ENCODE results near the gene COL27A1. TPM values are rescaled to one million over a fixed set of nuclear protein-coding genes. Genes with fewer than 3 reads are reported as not detected.

Gene COL27A1
- total and polyA plus RNA-seq, 5 donors from 2014 or later: 0.30 TPM; not detected in 4

DNA sequence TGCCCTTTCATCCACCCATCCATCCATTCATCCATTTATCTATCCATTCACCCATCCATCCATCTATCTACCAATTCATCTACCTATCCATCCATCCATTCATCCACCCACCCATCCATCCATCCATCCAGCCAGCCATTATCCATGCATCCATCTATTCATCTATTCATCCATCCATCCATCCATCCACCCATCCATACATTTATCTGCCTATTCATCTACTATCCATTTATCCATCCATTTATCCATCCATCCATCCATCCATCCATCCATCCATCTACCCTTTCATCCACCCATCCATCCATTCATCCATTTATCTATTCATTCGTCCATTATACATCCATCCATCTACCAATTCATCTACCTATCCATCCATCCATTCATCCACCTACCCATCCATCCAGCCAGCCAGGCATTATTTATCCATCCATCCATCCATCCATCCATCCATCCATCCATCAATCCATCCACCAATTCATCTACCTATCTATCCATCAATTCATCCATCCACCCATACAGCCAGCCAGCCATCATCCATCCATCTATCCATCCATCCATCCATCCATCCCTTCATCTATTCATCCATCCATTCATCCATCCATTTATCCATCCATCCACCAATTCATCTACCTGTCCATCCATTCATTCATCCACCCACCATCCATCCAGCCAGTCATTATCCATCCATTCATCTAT, 10.2 kb downstream of the COL27A1 start:
- Mint-ChIP-seq H3K27ac (no peak overlapping the region), H3K9me3 (no peaks in the 10 kb centered on the region), H3K4me3 (no peak overlapping the region), H3K4me1 (no peaks in the 10 kb centered on the region), H3K36me3 (no peaks in the 10 kb centered on the region), H3K27me3 (peaks cover 9% of the 10 kb centered on the region)
- H3K27ac ChIP-seq (ENCODE audit: insufficient read depth, low read length, poor library complexity, severe bottlenecking): no peak overlapping the region
- H3K4me1 ChIP-seq (ENCODE audit: control insufficient read depth, insufficient read depth, low read length, poor library complexity, severe bottlenecking): no peaks in the 10 kb centered on the region
- no peaks in the 10 kb centered on the region for H3K36me3 ChIP-seq (ENCODE audit: control insufficient read depth, insufficient read depth, low read length)
- no peaks in the 10 kb centered on the region for H3K27me3 ChIP-seq (ENCODE audit: control insufficient read depth, insufficient read depth, low read length)
- no peak overlapping the region for H3K4me3 ChIP-seq (ENCODE audit: low read depth, low read length)
- DNase-seq (no peak), ATAC-seq (ENCODE audit: low read depth in 2 of 2) (no peak)
- H3K9me3 ChIP-seq (ENCODE audit: control insufficient read depth in 2 of 2, low read length in 2 of 2): no peaks in the 10 kb centered on the region

- Mint-ChIP-seq H3K4me3 (no peak overlapping the region), H3K4me1 (no peaks in the 10 kb centered on the region)
- ATAC-seq (ENCODE audit: low read depth in 2 of 2): no peak
Observed at GRCh38 chr9:114166103-114166470, 10.8 kb downstream of the COL27A1 start.

GRCh38 chr9:114166614-114167572, 11.6 kb downstream of the COL27A1 start:
- no peaks in the 10 kb centered on the region for H3K9me3 ChIP-seq (ENCODE audit: control insufficient read depth in 2 of 2, low read length in 2 of 2)
- no peak for DNase-seq
- H3K4me3 Mint-ChIP-seq: no peak overlapping the region
- H3K36me3 ChIP-seq (ENCODE audit: control insufficient read depth, insufficient read depth, low read length): no peaks in the 10 kb centered on the region
- ATAC-seq (ENCODE audit: low read depth in 2 of 2): no peak
- H3K36me3 Mint-ChIP-seq: no peaks in the 10 kb centered on the region
- peaks cover 5% of the 10 kb centered on the region for H3K27me3 Mint-ChIP-seq
- H3K27ac Mint-ChIP-seq: no peak overlapping the region
- H3K9me3 Mint-ChIP-seq: no peaks in the 10 kb centered on the region
- H3K27me3 ChIP-seq (ENCODE audit: control insufficient read depth, insufficient read depth, low read length): no peaks in the 10 kb centered on the region
- no peak overlapping the region for H3K4me3 ChIP-seq (ENCODE audit: low read depth, low read length)
- H3K4me1 ChIP-seq (ENCODE audit: control insufficient read depth, insufficient read depth, low read length, poor library complexity, severe bottlenecking): no peaks in the 10 kb centered on the region
- no peaks in the 10 kb centered on the region for H3K4me1 Mint-ChIP-seq
- H3K27ac ChIP-seq (ENCODE audit: insufficient read depth, low read length, poor library complexity, severe bottlenecking): no peak overlapping the region

More at GRCh38 chr9:114166103-114166470, 10.8 kb downstream of the COL27A1 start:
- Histone ChIP-seq H3K4me1 (ENCODE audit: control insufficient read depth, insufficient read depth, low read length, poor library complexity, severe bottlenecking) (no peaks in the 10 kb centered on the region), H3K36me3 (ENCODE audit: control insufficient read depth, insufficient read depth, low read length) (no peaks in the 10 kb centered on the region), H3K9me3 (ENCODE audit: control insufficient read depth in 2 of 2, low read length in 2 of 2) (no peaks in the 10 kb centered on the region), H3K27me3 (ENCODE audit: control insufficient read depth, insufficient read depth, low read length) (no peaks in the 10 kb centered on the region), H3K4me3 (ENCODE audit: low read depth, low read length) (no peak overlapping the region), H3K27ac (ENCODE audit: insufficient read depth, low read length, poor library complexity, severe bottlenecking) (no peak overlapping the region)
- no peak overlapping the region for H3K27ac Mint-ChIP-seq
- H3K27me3 Mint-ChIP-seq: peaks cover 5% of the 10 kb centered on the region
- H3K9me3 Mint-ChIP-seq: no peaks in the 10 kb centered on the region
- no peak for DNase-seq
- no peaks in the 10 kb centered on the region for H3K36me3 Mint-ChIP-seq

DNA sequence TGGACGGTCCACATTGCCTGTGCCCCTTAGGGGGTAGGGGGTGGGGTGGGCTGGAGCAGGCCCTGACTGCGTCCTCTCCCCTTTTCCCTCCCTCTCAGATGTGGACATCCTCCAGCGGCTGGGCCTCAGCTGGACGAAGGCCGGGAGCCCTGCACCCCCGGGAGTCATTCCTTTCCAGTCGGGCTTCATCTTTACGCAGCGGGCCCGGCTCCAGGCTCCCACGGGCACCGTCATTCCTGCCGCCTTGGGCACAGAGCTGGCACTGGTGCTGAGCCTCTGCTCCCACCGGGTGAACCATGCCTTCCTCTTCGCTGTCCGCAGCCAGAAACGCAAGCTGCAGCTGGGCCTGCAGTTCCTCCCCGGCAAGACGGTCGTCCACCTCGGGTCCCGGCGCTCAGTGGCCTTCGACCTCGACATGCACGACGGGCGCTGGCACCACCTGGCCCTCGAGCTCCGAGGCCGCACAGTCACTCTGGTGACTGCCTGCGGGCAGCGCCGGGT, 12.3 kb downstream of the COL27A1 start:
- H3K27me3 Mint-ChIP-seq: peaks cover 5% of the 10 kb centered on the region
- H3K4me3 ChIP-seq (ENCODE audit: low read depth, low read length): no peak overlapping the region
- H3K9me3 ChIP-seq (ENCODE audit: control insufficient read depth in 2 of 2, low read length in 2 of 2): no peaks in the 10 kb centered on the region
- no peak overlapping the region for H3K27ac ChIP-seq (ENCODE audit: insufficient read depth, low read length, poor library complexity, severe bottlenecking)
- no peaks in the 10 kb centered on the region for H3K4me1 Mint-ChIP-seq
- H3K27me3 ChIP-seq (ENCODE audit: control insufficient read depth, insufficient read depth, low read length): no peaks in the 10 kb centered on the region
- H3K27ac Mint-ChIP-seq: no peak overlapping the region
- no peaks in the 10 kb centered on the region for H3K36me3 ChIP-seq (ENCODE audit: control insufficient read depth, insufficient read depth, low read length)
- no peaks in the 10 kb centered on the region for H3K36me3 Mint-ChIP-seq
- DNase-seq: no peak
- no peak for ATAC-seq (ENCODE audit: low read depth in 2 of 2)
- H3K4me1 ChIP-seq (ENCODE audit: control insufficient read depth, insufficient read depth, low read length, poor library complexity, severe bottlenecking): no peaks in the 10 kb centered on the region
- H3K4me3 Mint-ChIP-seq: no peak overlapping the region
- H3K9me3 Mint-ChIP-seq: no peaks in the 10 kb centered on the region

GRCh38 chr9:114168281-114169028, 13.1 kb downstream of the COL27A1 start:
- Mint-ChIP-seq H3K27me3 (peaks cover 5% of the 10 kb centered on the region), H3K27ac (no peak overlapping the region)
- no peak for DNase-seq

DNA sequence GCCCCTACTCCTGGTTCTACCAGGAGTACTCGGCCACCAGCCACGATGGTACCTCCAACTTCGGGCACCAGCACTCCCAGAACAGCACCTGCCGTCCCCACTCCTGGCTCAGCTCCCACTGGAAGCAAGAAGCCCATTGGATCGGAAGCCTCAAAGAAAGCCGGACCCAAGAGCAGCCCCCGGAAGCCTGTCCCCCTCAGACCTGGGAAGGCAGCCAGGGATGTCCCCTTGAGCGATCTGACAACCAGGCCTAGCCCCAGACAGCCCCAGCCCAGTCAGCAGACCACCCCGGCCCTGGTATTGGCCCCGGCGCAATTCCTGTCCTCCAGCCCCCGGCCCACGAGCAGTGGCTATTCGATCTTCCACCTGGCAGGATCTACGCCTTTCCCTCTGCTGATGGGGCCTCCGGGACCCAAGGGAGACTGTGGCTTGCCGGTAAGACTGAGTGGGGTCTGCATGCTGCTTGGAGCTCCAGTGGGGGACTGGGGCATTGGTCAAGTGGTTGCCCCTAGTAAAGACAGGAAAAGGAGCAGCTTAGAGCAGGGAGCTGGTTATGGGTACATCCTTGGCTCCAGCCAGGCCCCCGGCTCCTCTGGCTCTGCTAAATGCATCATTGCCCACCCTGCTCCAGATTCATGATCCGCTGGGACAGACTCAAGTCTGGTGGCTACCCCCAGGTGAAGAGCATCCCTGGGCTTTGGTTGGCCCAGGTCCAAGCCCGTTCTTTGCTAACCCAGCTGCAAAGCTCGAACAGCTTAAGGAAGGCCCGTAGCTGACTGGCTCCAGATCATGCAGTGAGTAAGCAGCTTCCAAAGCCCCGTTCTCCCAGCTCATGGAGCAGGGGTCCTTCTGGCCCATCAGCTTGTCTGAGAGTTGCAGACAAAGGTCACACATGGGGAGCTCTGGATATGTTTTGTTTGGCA, 14.0 kb downstream of the COL27A1 start:
- Histone ChIP-seq H3K9me3 (ENCODE audit: control insufficient read depth in 2 of 2, low read length in 2 of 2) (no peaks in the 10 kb centered on the region), H3K4me1 (ENCODE audit: control insufficient read depth, insufficient read depth, low read length, poor library complexity, severe bottlenecking) (no peaks in the 10 kb centered on the region), H3K27me3 (ENCODE audit: control insufficient read depth, insufficient read depth, low read length) (no peaks in the 10 kb centered on the region), H3K27ac (ENCODE audit: insufficient read depth, low read length, poor library complexity, severe bottlenecking) (no peak overlapping the region), H3K4me3 (ENCODE audit: low read depth, low read length) (no peak overlapping the region), H3K36me3 (ENCODE audit: control insufficient read depth, insufficient read depth, low read length) (no peaks in the 10 kb centered on the region)
- Mint-ChIP-seq H3K27me3 (peaks cover 6% of the 10 kb centered on the region), H3K4me1 (no peaks in the 10 kb centered on the region), H3K36me3 (no peaks in the 10 kb centered on the region), H3K9me3 (no peaks in the 10 kb centered on the region), H3K27ac (no peak overlapping the region), H3K4me3 (no peak overlapping the region)
- DNase-seq (no peak), ATAC-seq (ENCODE audit: low read depth in 2 of 2) (no peak)

More at GRCh38 chr9:114168281-114169028, 13.1 kb downstream of the COL27A1 start:
- Histone ChIP-seq H3K9me3 (ENCODE audit: control insufficient read depth in 2 of 2, low read length in 2 of 2) (no peaks in the 10 kb centered on the region), H3K4me3 (ENCODE audit: low read depth, low read length) (no peak overlapping the region), H3K36me3 (ENCODE audit: control insufficient read depth, insufficient read depth, low read length) (no peaks in the 10 kb centered on the region), H3K27me3 (ENCODE audit: control insufficient read depth, insufficient read depth, low read length) (no peaks in the 10 kb centered on the region), H3K4me1 (ENCODE audit: control insufficient read depth, insufficient read depth, low read length, poor library complexity, severe bottlenecking) (no peaks in the 10 kb centered on the region), H3K27ac (ENCODE audit: insufficient read depth, low read length, poor library complexity, severe bottlenecking) (no peak overlapping the region)
- H3K36me3 Mint-ChIP-seq: no peaks in the 10 kb centered on the region
- no peaks in the 10 kb centered on the region for H3K9me3 Mint-ChIP-seq
- no peak overlapping the region for H3K4me3 Mint-ChIP-seq
- no peaks in the 10 kb centered on the region for H3K4me1 Mint-ChIP-seq
- no peak for ATAC-seq (ENCODE audit: low read depth in 2 of 2)
